ENCODE results near the gene FAM234A. TPM values are rescaled to one million over a fixed set of nuclear protein-coding genes. Genes with fewer than 3 reads are reported as not detected.

Gene FAM234A
- total RNA-seq, 1 experiment from 2014 or later: 94.9 TPM

DNA sequence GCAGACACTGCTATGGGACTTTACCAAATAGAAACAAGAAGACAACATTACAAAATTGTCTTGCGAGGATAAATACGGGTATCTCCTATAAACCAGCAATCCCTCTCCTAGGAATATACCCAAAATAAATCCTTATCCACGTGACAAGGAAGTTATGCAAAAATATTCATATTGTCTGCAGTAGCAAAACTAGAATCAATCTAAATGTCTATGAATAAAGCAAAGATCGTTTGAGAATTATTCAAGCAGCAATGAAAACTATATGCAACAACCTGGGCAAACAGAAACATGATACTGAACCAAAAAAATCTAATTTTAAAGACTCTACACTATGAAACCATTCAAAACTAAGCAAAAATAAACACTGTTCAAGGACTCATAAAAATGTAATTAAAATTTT is 14.6 kb upstream of the FAM234A start:
- DNase-seq: no peak
- Histone ChIP-seq H4K91ac (ENCODE audit: insufficient read length, low read depth, low read length) (no peak overlapping the region), H4K8ac (replicated peaks; ENCODE audit: insufficient read length, low read depth, low read length) (no peak overlapping the region), H3T11ph (ENCODE audit: low read length) (no peak overlapping the region), H3K79me1 (ENCODE audit: insufficient read depth, low read depth, low read length, poor library complexity, severe bottlenecking) (peaks cover 4% of the 10 kb centered on the region), H4K20me1 (ENCODE audit: control insufficient read depth, insufficient read depth, insufficient read length) (peaks cover 3% of the 10 kb centered on the region), H2BK120ac (ENCODE audit: low read depth, low read length, poor library complexity, severe bottlenecking) (no peak overlapping the region), H2BK15ac (ENCODE audit: low read depth, low read length) (no peak overlapping the region), H3K27ac (ENCODE audit: insufficient read length, low read depth, low read length) (no peak overlapping the region), H2AK5ac (ENCODE audit: insufficient read length, low read length) (no peak overlapping the region), H2BK5ac (ENCODE audit: insufficient read length, low read length) (no peak overlapping the region), H3K27me3 (ENCODE audit: insufficient read depth, low read length) (no peaks in the 10 kb centered on the region), H3K9me3 (ENCODE audit: control insufficient read depth, low read depth, low read length) (no peaks in the 10 kb centered on the region), H3K4me1 (ENCODE audit: insufficient read depth, low read length) (no peaks in the 10 kb centered on the region), H2BK20ac (ENCODE audit: low read depth, low read length, poor library complexity, severe bottlenecking) (no peak overlapping the region), H3K23me2 (ENCODE audit: insufficient read length, low read depth, low read length, poor library complexity, severe bottlenecking) (no peaks in the 10 kb centered on the region), H3K23ac (ENCODE audit: insufficient read length, low read depth, low read length) (no peak overlapping the region), H3K14ac (ENCODE audit: insufficient read depth, low read length) (no peak overlapping the region), H4K5ac (ENCODE audit: insufficient read length, low read depth, low read length) (no peak overlapping the region), H3K56ac (ENCODE audit: insufficient read length, low read depth, low read length) (no peak overlapping the region), H3K79me2 (ENCODE audit: insufficient read depth, low read length) (peaks cover 7% of the 10 kb centered on the region; the same call in 1 of the 2 replicates), H3K18ac (ENCODE audit: insufficient read length, low read depth, low read length) (no peak overlapping the region), H2BK12ac (ENCODE audit: insufficient read length, low read depth, low read length) (no peak overlapping the region), H3K9ac (ENCODE audit: extremely low read depth, insufficient read length, low read length) (no peak overlapping the region), H3K4ac (ENCODE audit: low read depth, low read length) (no peak overlapping the region), H2AFZ (ENCODE audit: low read length) (no peak overlapping the region), H3K4me2 (ENCODE audit: insufficient read depth, insufficient read length, low read length) (no peak overlapping the region)
- H3K36me3 Mint-ChIP-seq (ENCODE audit: insufficient read depth in 1 of 3, low read depth in 3 of 3): peaks cover 29 to 89% (median 80%) of the 10 kb centered on the region in 3 experiments; a peak in 6 of 7 replicates
- H3K9me3 Mint-ChIP-seq: no peaks in the 10 kb centered on the region
- no CpG with 5 or more reads among the region's 4 CpGs for WGBS (ENCODE audit: extremely low coverage, insufficient read length, low lambda C conversion rate)
- no peaks in the 10 kb centered on the region for H3K4me1 Mint-ChIP-seq
- no peaks in the 10 kb centered on the region for H3K27me3 Mint-ChIP-seq (ENCODE audit: low read depth)
- H3K27ac Mint-ChIP-seq: no peak overlapping the region
- H3K4me3 Mint-ChIP-seq: no peak overlapping the region
- TF ChIP-seq, protein P1, sequence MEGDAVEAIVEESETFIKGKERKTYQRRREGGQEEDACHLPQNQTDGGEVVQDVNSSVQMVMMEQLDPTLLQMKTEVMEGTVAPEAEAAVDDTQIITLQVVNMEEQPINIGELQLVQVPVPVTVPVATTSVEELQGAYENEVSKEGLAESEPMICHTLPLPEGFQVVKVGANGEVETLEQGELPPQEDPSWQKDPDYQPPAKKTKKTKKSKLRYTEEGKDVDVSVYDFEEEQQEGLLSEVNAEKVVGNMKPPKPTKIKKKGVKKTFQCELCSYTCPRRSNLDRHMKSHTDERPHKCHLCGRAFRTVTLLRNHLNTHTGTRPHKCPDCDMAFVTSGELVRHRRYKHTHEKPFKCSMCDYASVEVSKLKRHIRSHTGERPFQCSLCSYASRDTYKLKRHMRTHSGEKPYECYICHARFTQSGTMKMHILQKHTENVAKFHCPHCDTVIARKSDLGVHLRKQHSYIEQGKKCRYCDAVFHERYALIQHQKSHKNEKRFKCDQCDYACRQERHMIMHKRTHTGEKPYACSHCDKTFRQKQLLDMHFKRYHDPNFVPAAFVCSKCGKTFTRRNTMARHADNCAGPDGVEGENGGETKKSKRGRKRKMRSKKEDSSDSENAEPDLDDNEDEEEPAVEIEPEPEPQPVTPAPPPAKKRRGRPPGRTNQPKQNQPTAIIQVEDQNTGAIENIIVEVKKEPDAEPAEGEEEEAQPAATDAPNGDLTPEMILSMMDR (conservative IDR thresholded peaks at IDR 0.05): no peak

Measured in H9 (cell line).